Lung (tissue), 12 donors: Measurements from ENCODE around the gene MIAT. TPM values are rescaled to one million over a fixed set of nuclear protein-coding genes. Genes with fewer than 3 reads are reported as not detected.

Experiments used
- ATAC-seq: fragments of 200-7000 bp; cut with Tn5 transposase; one replicate; pipeline ENCODE4 v1.9.1; 2020; ENCODE audit warnings: moderate number of reproducible peaks; ENCODE audit not compliant: insufficient read depth, low FRiP score
- DNase-seq, 3 donors: peaks; one replicate each; pipeline ENCODE4 v3.0.0-alpha.2; 2013 to 2017
- H3K27ac ChIP-seq, 2 donors: one replicate each; pipeline ENCODE4 v1.5.1; 2013; ENCODE audit warnings: mild to moderate bottlenecking in 2 of 2, moderate library complexity in 2 of 2, control low read depth in 1 of 2, inconsistent platforms in 1 of 2, low read depth in 1 of 2, low read length in 1 of 2
- H3K27me3 ChIP-seq, 3 donors: one replicate each; pipeline ENCODE4 v1.5.1; 2013; ENCODE audit warnings: low read length in 2 of 3; ENCODE audit not compliant: control insufficient read depth in 3 of 3, insufficient read depth in 3 of 3
- H3K36me3 ChIP-seq, 4 donors: one replicate each; pipeline ENCODE4 v1.5.1; 2013; ENCODE audit warnings: low read length in 4 of 4, mild to moderate bottlenecking in 1 of 4, moderate library complexity in 1 of 4; ENCODE audit not compliant: control insufficient read depth in 4 of 4, insufficient read depth in 4 of 4
- H3K4me1 ChIP-seq, 5 donors: one replicate each; pipeline ENCODE4 v1.5.1; 2013; ENCODE audit warnings: low read length in 5 of 5, mild to moderate bottlenecking in 2 of 5, moderate library complexity in 1 of 5; ENCODE audit not compliant: control insufficient read depth in 5 of 5, insufficient read depth in 5 of 5
- H3K4me3 ChIP-seq: one replicate; pipeline ENCODE4 v1.5.1; 2013; ENCODE audit warnings: mild to moderate bottlenecking, control low read depth, moderate library complexity
- H3K9ac ChIP-seq, 2 donors: one replicate each; pipeline ENCODE4 v1.5.1; 2013; ENCODE audit warnings: low read length in 2 of 2, control low read depth in 1 of 2; ENCODE audit not compliant: insufficient read depth in 1 of 2
- H3K9me3 ChIP-seq, 4 donors: one replicate each; pipeline ENCODE4 v1.5.1; 2013; ENCODE audit warnings: low read length in 3 of 4, mild to moderate bottlenecking in 1 of 4, moderate library complexity in 1 of 4; ENCODE audit not compliant: control insufficient read depth in 4 of 4, insufficient read depth in 3 of 4
- CTCF ChIP-seq: IDR thresholded peaks from 2 replicates; pipeline ENCODE4 v1.5.1; 2012; ENCODE audit warnings: mild to moderate bottlenecking; ENCODE audit errors: control extremely low read depth, extremely low read depth
- WGBS, 2 donors: extraction: QIAGEN DNeasy Blood & Tissue Kit; methylation state at CpG; one replicate each; pipeline ENCODE4 v1.1.7; 2013; 5-methylcytosine and 5-hydroxymethylcytosine counted together
- polyA plus RNA-seq, 2 donors: library from polyadenylated mRNA; stranded (reverse); fragments of 200-250 nt; gene quantifications; one replicate each; pipeline ENCODE4 v1.2.1, GENCODE V29; 2013
- total RNA-seq, 2 donors: library from RNA; depleted of rRNA in 1 of 2; stranded (reverse); fragments of >200 nt in 1 of 2; gene quantifications; one replicate each; pipeline ENCODE4 v1.2.1, GENCODE V29; 2014 to 2021
- donor health status: control.
- donor health status: control.
- donor health status: Bipolar disorder and iron deficiency.
- donor health status: healthy.
- donor health status: DM: yes; HTN: yes; CAD: no.

MIAT gene
- total and polyA plus RNA-seq, 4 donors, result 1.7 to 5.4 (median 4.8) TPM

GRCh38 chr22:26669060-26669481 lies 11.7 kb downstream of the MIAT start:
- ATAC-seq, result no peak
- Histone ChIP-seq H3K27ac (no peak overlapping the region), H3K9me3 (no peaks in the 10 kb centered on the region), H3K9ac (no peak overlapping the region), H3K27me3 (peaks cover 0 to 7% (median 5%) of the 10 kb centered on the region in 3 donors), H3K4me3 (no peak overlapping the region), H3K4me1 (peaks cover 0 to 19% (median 8%) of the 10 kb centered on the region in 5 donors), H3K36me3 (no peaks in the 10 kb centered on the region)
- TF ChIP-seq CTCF, result no peak
- 47 to 51% methylated on average over 2 of the region's 2 CpGs for WGBS, 2 donors
- DNase-seq, result peak in 1 of 3 donors; percentile 26

DNA sequence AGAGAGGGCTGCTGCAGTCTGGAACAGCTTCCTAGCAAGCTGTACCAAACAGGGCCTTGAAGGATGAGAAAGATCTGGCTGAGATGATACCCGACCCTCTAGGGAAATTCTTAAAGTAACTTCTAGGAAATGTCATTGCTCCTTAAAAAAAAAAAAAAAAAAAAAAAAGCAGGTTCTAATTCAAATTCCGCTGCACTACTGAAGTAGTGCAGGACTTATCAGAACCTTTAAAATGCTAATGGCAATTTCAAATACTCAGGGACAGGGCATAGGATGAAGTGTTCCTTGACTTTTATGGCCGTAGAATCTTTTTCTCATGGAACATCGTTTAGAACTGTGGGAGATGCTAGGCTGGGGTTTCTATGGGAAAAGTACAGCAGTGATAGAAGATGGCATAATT lies 13.1 kb downstream of the MIAT start:
- Histone ChIP-seq H3K9me3 (no peaks in the 10 kb centered on the region), H3K27ac (no peak overlapping the region)

DNA sequence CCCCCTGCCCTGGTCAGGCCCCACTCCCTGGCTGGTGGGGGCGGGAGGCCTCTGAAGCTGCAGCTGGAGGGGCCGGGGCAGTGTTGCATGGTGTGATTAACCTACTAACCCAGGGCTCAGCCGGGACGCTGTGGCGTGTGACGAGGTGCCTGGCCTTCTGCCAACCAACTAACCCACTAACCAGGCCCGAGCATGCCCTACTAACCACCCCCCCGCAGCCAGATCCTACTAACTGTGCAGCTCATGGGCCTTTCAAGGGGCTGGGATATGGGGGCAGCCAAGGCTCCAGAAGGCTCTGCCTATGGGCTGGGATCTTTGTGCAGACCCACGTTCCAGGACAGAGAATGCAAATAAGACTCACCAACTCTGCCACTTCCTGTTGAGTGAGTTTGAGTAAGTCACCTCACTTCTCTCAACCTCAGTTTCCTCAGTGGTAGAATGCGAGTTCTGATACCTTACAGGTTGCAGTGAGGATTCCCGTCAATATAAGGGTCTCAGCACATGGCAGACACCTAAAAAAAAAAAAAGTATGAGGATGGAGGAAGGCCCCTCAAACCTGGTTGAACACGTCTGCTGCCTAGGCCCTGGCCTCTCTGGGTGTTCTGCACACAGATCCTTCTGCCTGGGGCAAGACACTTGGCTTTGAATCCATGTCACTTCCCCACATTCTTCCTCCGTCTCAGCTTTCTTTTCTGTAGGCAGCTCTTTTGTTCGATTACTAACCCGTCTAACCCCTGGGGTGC lies 14.1 kb downstream of the MIAT start:
- Histone ChIP-seq H3K4me3 (no peak overlapping the region), H3K4me1 (peaks cover 0 to 25% (median 11%) of the 10 kb centered on the region in 5 donors), H3K27ac (peak overlapping the region; percentile 94 to 98), H3K9me3 (no peaks in the 10 kb centered on the region), H3K36me3 (no peaks in the 10 kb centered on the region), H3K9ac (no peak overlapping the region), H3K27me3 (peaks cover 0 to 5% (median 2%) of the 10 kb centered on the region in 3 donors)
- WGBS, 2 donors, result 55 to 71% methylated on average over 15 of the region's 15 CpGs
- no peak for TF ChIP-seq CTCF
- DNase-seq (no peak), ATAC-seq (no peak)

More for the DNA sequence above, 13.1 kb downstream of the MIAT start:
- WGBS, 2 donors, result 89 to 94% methylated on average over 4 of the region's 4 CpGs
- H3K4me1 ChIP-seq, result peaks cover 0 to 25% (median 11%) of the 10 kb centered on the region in 5 donors
- ATAC-seq (no peak), DNase-seq (no peak)
- no peak overlapping the region for H3K9ac ChIP-seq
- H3K4me3 ChIP-seq, result no peak overlapping the region
- H3K27me3 ChIP-seq, result peaks cover 0 to 5% (median 3%) of the 10 kb centered on the region in 3 donors
- H3K36me3 ChIP-seq, result no peaks in the 10 kb centered on the region
- TF ChIP-seq CTCF, result no peak
